A549 (cell line): ENCODE data around the gene PIK3R4.

ENCODE experiments used
- CBX8 ChIP-seq: fragments of 200-600 bp; sonication (generic); IDR thresholded peaks from 2 replicates; pipeline ENCODE4 v1.6.1; 2016
- CTCF ChIP-seq: fragments of >200 bp; sonication (Bioruptor Twin); formaldehyde crosslinking; IDR thresholded peaks from 3 replicates; pipeline ENCODE4 v1.5.1; 2016
- KDM1A ChIP-seq: fragments of 200-600 bp; sonication (generic); IDR thresholded peaks from 2 replicates; pipeline ENCODE4 v1.6.1; 2016; ENCODE audit warnings: low read depth, mild to moderate bottlenecking
- KDM5A ChIP-seq: fragments of 200-600 bp; sonication (generic); IDR thresholded peaks from 2 replicates; pipeline ENCODE4 v1.6.1; 2016; ENCODE audit warnings: antibody characterized with exemption, mild to moderate bottlenecking
- MAZ ChIP-seq: fragments of 150-350 bp; IDR thresholded peaks from 2 replicates; pipeline ENCODE4 v1.6.1; 2014; ENCODE audit warnings: antibody characterized with exemption, low read depth, low read length, borderline replicate concordance
- POLR2A ChIP-seq: IDR thresholded peaks from 2 replicates; pipeline ENCODE4 v1.6.1; 2012; ENCODE audit warnings: mild to moderate bottlenecking, low read length

DNA sequence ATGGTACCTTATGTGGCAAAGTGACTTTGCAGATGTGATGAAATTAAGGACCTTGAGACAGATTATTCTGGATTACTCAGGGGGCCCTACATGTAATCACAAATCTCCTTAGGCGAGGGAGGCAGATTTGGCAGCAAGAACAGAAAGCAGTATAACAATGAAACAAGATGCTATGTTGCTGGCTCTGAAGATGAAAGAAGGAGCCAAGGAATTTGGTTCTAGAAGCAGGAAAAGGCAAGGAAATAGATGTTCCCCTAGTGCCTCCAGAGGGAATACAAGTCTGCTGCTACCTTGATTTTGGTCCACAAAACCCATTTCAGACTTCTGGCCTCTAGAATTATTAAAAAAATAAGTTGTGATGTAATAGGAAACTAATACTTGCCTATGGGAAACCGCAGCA is 64.5 kb downstream of the PIK3R4 start:
- TF ChIP-seq CTCF: no peak
- no peak for TF ChIP-seq MAZ
- no peak for TF ChIP-seq POLR2A
- no peak for TF ChIP-seq KDM1A
- TF ChIP-seq KDM5A: no peak
- no peak for TF ChIP-seq CBX8
